Measurements from ENCODE around the gene PLXDC1.

PLXDC1 gene

DNA sequence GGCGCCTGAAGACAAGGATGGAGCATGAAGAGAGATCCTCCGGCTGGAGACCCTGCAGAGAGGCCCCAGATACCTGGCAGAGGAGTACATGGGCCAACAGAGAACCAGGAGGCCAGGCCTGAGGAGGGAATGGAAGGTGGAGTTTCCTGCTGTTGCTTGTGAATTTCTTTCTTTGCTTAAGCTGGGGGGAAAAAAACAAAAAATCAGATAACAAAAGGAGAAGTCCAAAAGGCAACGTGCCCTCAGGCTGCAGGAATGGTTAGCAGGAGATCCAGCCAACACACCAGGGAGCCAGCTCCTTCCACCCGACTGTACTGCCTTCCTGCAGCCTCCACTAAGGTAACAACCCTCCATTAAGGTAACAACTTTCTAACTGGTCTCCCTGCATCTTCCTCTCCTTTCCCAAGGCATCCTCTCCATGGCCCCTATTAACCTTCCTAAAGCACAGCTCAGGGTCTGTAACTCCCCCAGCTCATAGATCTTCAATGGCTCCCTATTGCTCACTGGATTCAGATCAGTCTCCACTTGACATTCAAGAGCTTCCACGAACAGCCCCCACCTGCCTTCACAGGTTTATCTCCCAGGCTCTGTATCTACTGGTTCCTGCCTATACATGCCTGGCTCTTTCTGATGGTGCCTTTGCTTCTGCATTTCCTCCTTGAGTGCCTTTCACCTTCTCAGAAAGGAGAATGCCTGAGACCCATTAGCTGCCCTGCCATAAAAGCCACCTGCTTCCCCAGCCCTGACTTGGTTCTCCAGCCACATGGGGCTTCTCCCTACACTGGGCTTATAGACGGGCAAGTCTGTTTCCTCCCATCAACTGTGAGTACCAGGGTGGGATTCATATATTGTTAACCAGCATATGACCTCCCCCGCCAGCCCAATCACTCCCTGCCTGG is 15.2 kb upstream of the PLXDC1 start:
- H3K27ac ChIP-seq (ENCODE audit: low read length) = no peak overlapping the region
- H3K9ac ChIP-seq (ENCODE audit: low read length) = no peak overlapping the region
- H3K9me3 ChIP-seq (ENCODE audit: control insufficient read depth, low read depth, low read length) = no peaks in the 10 kb centered on the region
- H3K27me3 ChIP-seq (ENCODE audit: control insufficient read depth, insufficient read depth, low read length) = peaks cover 34% of the 10 kb centered on the region
- H3K36me3 ChIP-seq (ENCODE audit: control insufficient read depth, low read depth, low read length) = no peaks in the 10 kb centered on the region
- H3K4me1 ChIP-seq (ENCODE audit: control insufficient read depth, low read depth, low read length) = no peaks in the 10 kb centered on the region
- H3K4me3 ChIP-seq (ENCODE audit: low read length) = no peak overlapping the region

DNA sequence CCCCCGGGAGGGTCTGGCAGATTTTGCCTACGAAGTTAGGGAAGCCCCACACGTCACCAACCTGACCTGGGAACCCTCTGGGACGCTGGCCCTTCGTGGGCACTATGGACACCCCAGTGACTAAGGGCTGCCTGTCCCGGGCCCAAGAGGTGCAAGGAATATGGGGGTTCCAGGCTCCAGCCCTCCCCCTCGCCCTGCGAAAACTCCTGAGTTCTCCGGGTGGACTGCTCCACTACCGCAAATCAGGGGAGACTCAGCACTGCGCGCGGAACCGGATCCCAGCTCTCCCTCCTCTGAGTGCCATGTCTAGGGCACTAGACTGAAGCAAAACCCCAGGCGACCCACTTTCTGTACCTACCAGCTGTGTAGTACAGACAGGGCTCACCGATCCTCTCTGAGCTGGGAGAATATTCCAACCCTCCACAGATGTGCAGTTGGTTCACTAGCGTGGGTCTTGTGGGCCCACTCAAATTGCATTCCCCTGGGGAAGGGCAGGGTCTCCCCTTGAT is 14.5 kb upstream of the PLXDC1 start, which contains the start of gene ARL5C:
ARL5C (minus strand) TSS at position 321 of the 509 bp plus-strand sequence. CDS start 401 bp downstream, outside the sequence.
- H3K9ac ChIP-seq (ENCODE audit: low read length) = peak within 1 kb of the TSS; percentile 18
- H3K27me3 ChIP-seq (ENCODE audit: control insufficient read depth, insufficient read depth, low read length) = peaks cover 34% of the 10 kb centered on the region
- H3K27ac ChIP-seq (ENCODE audit: low read length) = no peak within 1 kb of the TSS
- H3K36me3 ChIP-seq (ENCODE audit: control insufficient read depth, low read depth, low read length) = no peaks in the 10 kb centered on the region
- no peaks in the 10 kb centered on the region for H3K4me1 ChIP-seq (ENCODE audit: control insufficient read depth, low read depth, low read length)
- no peaks in the 10 kb centered on the region for H3K9me3 ChIP-seq (ENCODE audit: control insufficient read depth, low read depth, low read length)
- peak within 1 kb of the TSS; percentile 74 for H3K4me3 ChIP-seq (ENCODE audit: low read length)

DNA sequence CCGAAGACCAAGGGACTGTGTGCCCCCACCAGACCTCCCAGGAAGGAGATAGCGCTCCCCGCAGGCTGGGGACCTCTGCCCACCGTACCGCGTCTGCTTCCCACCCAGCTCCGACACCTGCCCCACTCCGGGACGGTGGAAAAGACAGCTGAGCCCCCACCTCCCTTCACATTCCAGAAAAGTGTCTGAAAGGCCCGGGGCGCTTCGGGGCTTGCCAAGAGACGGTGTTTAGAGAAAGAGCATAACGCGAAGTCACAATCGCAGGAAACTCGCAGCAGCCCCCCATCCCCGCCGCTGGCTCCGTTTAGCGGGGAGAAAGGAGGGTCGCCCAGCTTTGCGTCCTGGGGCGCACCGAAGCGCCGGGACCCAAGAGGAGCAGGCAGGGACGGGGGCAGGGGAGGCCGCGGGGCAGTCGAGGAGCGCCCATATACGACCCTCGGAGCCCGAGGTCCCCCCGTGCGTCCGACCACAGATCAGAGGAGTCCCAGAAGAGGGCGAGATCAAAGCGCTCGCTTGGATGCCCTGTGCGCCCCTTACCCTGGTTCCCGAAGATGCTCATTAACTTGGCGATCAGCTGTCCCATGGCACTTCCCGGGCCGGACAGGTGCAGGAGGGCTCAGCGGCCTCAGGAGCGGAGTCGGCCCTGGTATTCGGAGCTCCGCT is 13.9 kb upstream of the PLXDC1 start:
- H3K4me1 ChIP-seq (ENCODE audit: control insufficient read depth, low read depth, low read length) = no peaks in the 10 kb centered on the region
- H3K9ac ChIP-seq (ENCODE audit: low read length) = peak overlapping the region; percentile 18
- peak overlapping the region; percentile 74 for H3K4me3 ChIP-seq (ENCODE audit: low read length)
- no peak overlapping the region for H3K27ac ChIP-seq (ENCODE audit: low read length)
- H3K27me3 ChIP-seq (ENCODE audit: control insufficient read depth, insufficient read depth, low read length) = peaks cover 34% of the 10 kb centered on the region
- no peaks in the 10 kb centered on the region for H3K9me3 ChIP-seq (ENCODE audit: control insufficient read depth, low read depth, low read length)
- no peaks in the 10 kb centered on the region for H3K36me3 ChIP-seq (ENCODE audit: control insufficient read depth, low read depth, low read length)

DNA sequence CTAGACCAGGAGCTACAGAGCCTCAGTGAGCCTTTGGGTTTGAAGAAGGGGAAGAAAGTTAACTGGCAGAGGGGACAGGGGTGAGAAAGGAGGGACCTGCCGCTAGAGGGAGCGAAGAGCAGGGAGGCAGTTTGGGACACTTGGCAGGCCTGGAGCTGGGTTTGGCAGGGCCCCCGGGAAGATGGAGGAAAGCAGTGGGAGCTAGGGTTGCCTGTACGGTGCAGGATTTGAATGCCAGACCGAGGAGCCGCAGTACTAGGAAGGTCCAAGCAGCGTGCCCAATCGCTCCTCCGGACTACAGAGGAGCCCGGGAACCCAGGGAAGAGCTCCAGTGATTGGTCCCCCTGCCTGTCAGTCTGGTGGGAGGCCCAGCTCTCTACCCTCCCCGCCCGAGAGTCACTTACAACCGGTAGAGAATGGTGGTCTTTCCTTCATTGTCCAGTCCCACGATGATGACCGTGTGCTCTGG is 13.3 kb upstream of the PLXDC1 start:
- no peak overlapping the region for H3K27ac ChIP-seq (ENCODE audit: low read length)
- H3K36me3 ChIP-seq (ENCODE audit: control insufficient read depth, low read depth, low read length) = no peaks in the 10 kb centered on the region
- peak overlapping the region; percentile 18 for H3K9ac ChIP-seq (ENCODE audit: low read length)
- H3K9me3 ChIP-seq (ENCODE audit: control insufficient read depth, low read depth, low read length) = no peaks in the 10 kb centered on the region
- H3K27me3 ChIP-seq (ENCODE audit: control insufficient read depth, insufficient read depth, low read length) = peaks cover 34% of the 10 kb centered on the region
- peak overlapping the region; percentile 74 for H3K4me3 ChIP-seq (ENCODE audit: low read length)
- H3K4me1 ChIP-seq (ENCODE audit: control insufficient read depth, low read depth, low read length) = no peaks in the 10 kb centered on the region

DNA sequence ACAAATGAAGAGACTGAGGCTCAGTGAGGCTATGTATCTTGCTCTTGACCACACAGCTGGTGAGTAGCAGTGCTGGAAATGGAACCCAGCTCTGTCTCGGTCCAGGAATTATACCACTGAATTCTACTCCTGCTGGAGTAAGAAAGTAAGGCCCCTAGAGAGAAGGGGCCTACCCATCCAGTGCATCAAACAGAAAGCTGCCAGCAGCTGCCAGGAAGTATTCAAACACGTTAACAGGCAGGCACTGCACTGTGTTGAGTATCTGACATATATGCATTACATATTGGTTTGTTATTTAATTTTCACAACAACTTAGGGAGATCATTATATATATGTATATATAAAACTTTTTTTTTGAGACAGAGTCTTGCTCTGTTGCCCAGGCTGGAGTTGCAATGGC is 10.5 kb upstream of the PLXDC1 start:
- Histone ChIP-seq H3K4me1 (ENCODE audit: control insufficient read depth, low read depth, low read length) (no peaks in the 10 kb centered on the region), H3K36me3 (ENCODE audit: control insufficient read depth, low read depth, low read length) (no peaks in the 10 kb centered on the region), H3K27me3 (ENCODE audit: control insufficient read depth, insufficient read depth, low read length) (peaks cover 22% of the 10 kb centered on the region), H3K27ac (ENCODE audit: low read length) (no peak overlapping the region), H3K4me3 (ENCODE audit: low read length) (no peak overlapping the region), H3K9ac (ENCODE audit: low read length) (no peak overlapping the region), H3K9me3 (ENCODE audit: control insufficient read depth, low read depth, low read length) (no peaks in the 10 kb centered on the region)

DNA sequence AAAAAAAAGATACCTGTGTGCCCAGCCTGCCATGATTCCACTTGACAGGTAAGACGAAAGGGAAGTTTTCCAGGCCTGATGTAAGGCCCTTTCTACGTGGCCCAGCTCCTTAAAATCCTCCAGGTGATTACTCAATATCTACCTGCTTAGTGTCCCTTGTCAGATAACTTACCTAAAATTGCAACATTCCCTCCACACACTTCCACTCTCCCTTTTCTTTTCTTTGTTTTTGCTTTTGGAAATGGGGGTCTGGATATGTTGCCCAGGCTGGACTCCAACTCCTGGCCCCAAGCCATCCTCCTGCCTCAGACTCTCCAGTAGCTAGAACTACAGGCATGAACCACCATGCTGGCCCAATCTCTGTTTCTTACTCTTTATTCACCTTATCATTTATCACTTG is 7.2 kb upstream of the PLXDC1 start:
- no peak overlapping the region for H3K4me3 ChIP-seq (ENCODE audit: low read length)
- no peak overlapping the region for H3K9ac ChIP-seq (ENCODE audit: low read length)
- no peaks in the 10 kb centered on the region for H3K36me3 ChIP-seq (ENCODE audit: control insufficient read depth, low read depth, low read length)
- H3K9me3 ChIP-seq (ENCODE audit: control insufficient read depth, low read depth, low read length) = no peaks in the 10 kb centered on the region
- H3K4me1 ChIP-seq (ENCODE audit: control insufficient read depth, low read depth, low read length) = no peaks in the 10 kb centered on the region
- H3K27me3 ChIP-seq (ENCODE audit: control insufficient read depth, insufficient read depth, low read length) = no peaks in the 10 kb centered on the region
- no peak overlapping the region for H3K27ac ChIP-seq (ENCODE audit: low read length)

DNA sequence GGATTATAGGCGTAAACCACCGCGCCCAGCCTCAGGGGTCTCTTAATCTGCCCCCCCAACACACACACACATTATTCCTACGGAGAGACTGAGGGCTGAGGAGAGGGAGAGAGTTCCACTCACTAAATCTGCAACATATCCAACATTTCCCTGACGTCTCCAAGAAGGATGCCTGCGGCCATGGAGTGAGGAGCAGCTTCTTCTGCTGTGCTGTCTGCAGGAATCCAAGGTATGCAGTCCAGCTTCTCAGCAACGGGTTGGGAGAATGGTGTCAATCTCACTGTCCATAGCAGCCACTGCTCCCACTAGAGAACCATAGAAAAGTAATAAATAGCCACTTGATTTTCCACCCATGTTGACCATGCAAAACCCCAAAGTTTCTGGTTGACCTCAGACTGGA is 5.1 kb upstream of the PLXDC1 start:
- no peak overlapping the region for H3K27ac ChIP-seq (ENCODE audit: low read length)
- no peak overlapping the region for H3K4me3 ChIP-seq (ENCODE audit: low read length)
- no peaks in the 10 kb centered on the region for H3K36me3 ChIP-seq (ENCODE audit: control insufficient read depth, low read depth, low read length)
- no peaks in the 10 kb centered on the region for H3K4me1 ChIP-seq (ENCODE audit: control insufficient read depth, low read depth, low read length)
- H3K27me3 ChIP-seq (ENCODE audit: control insufficient read depth, insufficient read depth, low read length) = peaks cover 11% of the 10 kb centered on the region
- no peak overlapping the region for H3K9ac ChIP-seq (ENCODE audit: low read length)
- H3K9me3 ChIP-seq (ENCODE audit: control insufficient read depth, low read depth, low read length) = no peaks in the 10 kb centered on the region

DNA sequence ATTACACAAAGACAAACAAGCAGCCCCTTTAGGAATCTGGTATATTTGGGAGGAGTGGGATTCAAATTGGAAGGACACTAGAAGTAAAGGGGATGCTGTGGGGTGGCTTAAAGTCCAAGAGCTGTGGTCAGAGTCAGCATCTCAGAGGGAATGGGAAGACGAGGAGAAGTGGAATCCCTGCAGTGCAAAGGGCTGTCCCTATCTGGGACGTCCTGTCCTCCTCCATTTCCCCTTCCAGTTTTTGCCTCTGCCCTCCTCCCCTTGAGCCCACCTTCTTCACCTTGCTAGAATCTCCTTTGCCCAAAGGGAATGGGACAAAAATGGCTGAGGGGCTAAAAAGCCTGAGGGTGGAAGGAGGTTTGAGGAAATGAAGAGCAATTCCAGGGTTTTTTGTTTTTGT is 4.2 kb upstream of the PLXDC1 start:
- no peaks in the 10 kb centered on the region for H3K9me3 ChIP-seq (ENCODE audit: control insufficient read depth, low read depth, low read length)
- peaks cover 18% of the 10 kb centered on the region for H3K27me3 ChIP-seq (ENCODE audit: control insufficient read depth, insufficient read depth, low read length)
- no peak overlapping the region for H3K9ac ChIP-seq (ENCODE audit: low read length)
- no peaks in the 10 kb centered on the region for H3K36me3 ChIP-seq (ENCODE audit: control insufficient read depth, low read depth, low read length)
- no peak overlapping the region for H3K4me3 ChIP-seq (ENCODE audit: low read length)
- H3K27ac ChIP-seq (ENCODE audit: low read length) = no peak overlapping the region
- no peaks in the 10 kb centered on the region for H3K4me1 ChIP-seq (ENCODE audit: control insufficient read depth, low read depth, low read length)

DNA sequence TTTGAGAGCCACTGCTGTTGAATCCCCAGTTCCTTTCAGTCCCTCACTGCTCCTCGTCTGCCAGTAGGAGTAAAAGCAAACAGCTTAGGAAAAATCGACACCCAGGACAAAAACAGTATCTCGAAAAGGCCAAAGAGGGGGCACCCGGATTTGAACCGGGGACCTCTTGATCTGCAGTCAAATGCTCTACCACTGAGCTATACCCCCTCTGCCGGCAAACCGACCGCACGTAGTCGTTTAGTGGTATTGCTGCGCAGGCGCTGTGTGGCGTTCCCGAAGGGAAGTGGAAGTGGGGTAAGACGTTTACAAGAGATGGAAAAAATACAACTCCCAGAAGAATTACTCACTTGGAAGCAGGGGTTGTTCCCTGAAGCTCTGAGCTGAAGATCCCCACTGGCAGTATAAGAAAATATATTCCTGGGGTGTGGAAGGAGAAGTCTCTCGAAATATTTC is 2.2 kb upstream of the PLXDC1 start:
- Histone ChIP-seq H3K9ac (ENCODE audit: low read length) (peak overlapping the region; percentile 91), H3K27me3 (ENCODE audit: control insufficient read depth, insufficient read depth, low read length) (peaks cover 33% of the 10 kb centered on the region), H3K4me1 (ENCODE audit: control insufficient read depth, low read depth, low read length) (no peaks in the 10 kb centered on the region), H3K36me3 (ENCODE audit: control insufficient read depth, low read depth, low read length) (no peaks in the 10 kb centered on the region), H3K4me3 (ENCODE audit: low read length) (peak overlapping the region; percentile 100), H3K27ac (ENCODE audit: low read length) (peak overlapping the region; percentile 57), H3K9me3 (ENCODE audit: control insufficient read depth, low read depth, low read length) (no peaks in the 10 kb centered on the region)

DNA sequence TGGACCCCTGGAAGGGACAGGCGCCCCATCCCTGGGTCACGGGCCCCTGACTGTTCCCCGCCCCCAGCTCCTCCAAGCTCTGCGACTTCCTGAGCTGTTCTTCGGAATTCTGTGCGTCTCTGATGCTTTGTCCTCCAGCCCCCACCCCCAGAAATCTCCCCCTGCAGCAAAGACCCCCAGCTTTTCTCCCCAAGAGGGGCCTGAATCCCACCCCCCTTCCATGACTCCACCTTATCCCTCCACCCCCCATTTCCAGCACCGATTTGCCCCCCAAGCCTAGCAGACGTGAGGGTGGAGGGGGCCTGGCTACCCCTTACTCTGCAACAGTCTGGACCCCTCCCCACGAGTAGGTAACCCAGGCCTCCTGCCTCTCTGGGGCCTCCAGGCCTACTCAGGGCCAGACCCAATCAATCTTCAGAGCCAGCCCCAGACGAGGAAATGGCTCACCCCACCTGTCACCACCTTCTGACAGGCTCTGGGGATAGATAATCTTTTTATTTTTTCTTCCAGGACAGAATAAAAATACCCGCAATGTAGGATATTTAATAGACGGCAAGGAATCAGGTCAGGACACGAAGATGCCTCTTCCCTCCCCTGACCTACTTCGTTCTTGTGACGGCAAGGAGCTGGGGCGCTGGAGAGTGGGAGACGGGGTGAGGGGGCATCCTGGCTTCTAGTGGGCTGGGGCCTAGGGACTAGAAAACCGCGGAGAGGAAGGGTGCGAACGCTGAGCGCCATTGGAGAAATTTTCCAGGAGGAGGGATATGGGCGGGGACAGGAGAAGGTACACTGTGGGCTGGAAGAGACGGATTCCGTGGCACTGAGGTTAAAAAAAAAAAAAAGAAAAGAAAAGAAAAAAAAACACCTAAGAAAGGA is 744 bp upstream of the PLXDC1 start:
- Histone ChIP-seq H3K27ac (ENCODE audit: low read length) (no peak overlapping the region), H3K4me3 (ENCODE audit: low read length) (peak overlapping the region; percentile 100), H3K36me3 (ENCODE audit: control insufficient read depth, low read depth, low read length) (no peaks in the 10 kb centered on the region), H3K9ac (ENCODE audit: low read length) (no peak overlapping the region), H3K9me3 (ENCODE audit: control insufficient read depth, low read depth, low read length) (no peaks in the 10 kb centered on the region), H3K27me3 (ENCODE audit: control insufficient read depth, insufficient read depth, low read length) (peaks cover 33% of the 10 kb centered on the region), H3K4me1 (ENCODE audit: control insufficient read depth, low read depth, low read length) (no peaks in the 10 kb centered on the region)

DNA sequence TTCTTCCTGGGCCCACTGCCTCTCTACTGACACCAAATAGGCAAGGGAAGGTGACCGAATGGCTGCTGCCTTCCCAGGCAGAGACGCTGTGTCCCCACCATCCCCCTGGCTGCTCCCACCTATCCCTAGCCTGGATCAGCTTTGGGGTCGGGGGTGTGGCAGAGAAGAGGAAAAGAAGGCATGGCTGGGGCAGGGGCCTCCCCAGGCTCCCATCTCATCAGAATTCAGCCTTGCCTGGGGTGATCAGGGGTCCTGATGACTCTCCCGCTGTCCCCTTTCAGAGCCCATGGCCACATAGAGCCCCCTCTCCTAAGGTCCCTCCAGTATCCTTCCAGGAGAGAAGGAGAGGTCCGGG is 665 bp downstream of the PLXDC1 start:
- Histone ChIP-seq H3K9me3 (ENCODE audit: control insufficient read depth, low read depth, low read length) (no peaks in the 10 kb centered on the region), H3K36me3 (ENCODE audit: control insufficient read depth, low read depth, low read length) (no peaks in the 10 kb centered on the region), H3K9ac (ENCODE audit: low read length) (no peak overlapping the region), H3K4me3 (ENCODE audit: low read length) (peak overlapping the region; percentile 57), H3K27ac (ENCODE audit: low read length) (no peak overlapping the region), H3K27me3 (ENCODE audit: control insufficient read depth, insufficient read depth, low read length) (peaks cover 33% of the 10 kb centered on the region), H3K4me1 (ENCODE audit: control insufficient read depth, low read depth, low read length) (no peaks in the 10 kb centered on the region)

Measured in iPS-18a (cell line).